Common myeloid progenitor, CD34-positive (primary cell): ENCODE measurements around the gene LIMS2.

ENCODE experiments used
- CTCF ChIA-PET: fragments of 350-600 bp; sonication (Branson Sonifier 250); formaldehyde crosslinking; loops from one replicate; lab custom pipeline; 2021; ENCODE audit warnings: antibody characterized with exemption; lab: Charles Lee
- POLR2A ChIA-PET: fragments of 350-600 bp; sonication (Branson Sonifier 250); formaldehyde crosslinking; loops from one replicate; lab custom pipeline; 2021; ENCODE audit warnings: antibody characterized with exemption; lab: Charles Lee
- DNase-seq, 3 donors: peaks; one replicate each; pipeline versions ENCODE4 v3.0.0 to v3.0.0-alpha.2; 2013
- H3K27ac ChIP-seq, 2 experiments: 1 replicate in 1 of 2; 2 replicates in 1 of 2; pipeline ENCODE4 v1.7.0; 2013; ENCODE audit warnings: inconsistent platforms in 2 of 2, low read length in 2 of 2, mild to moderate bottlenecking in 2 of 2, low read depth in 1 of 2, moderate library complexity in 1 of 2; ENCODE audit not compliant: severe bottlenecking in 2 of 2, insufficient read depth in 1 of 2, poor library complexity in 1 of 2
- H3K27me3 ChIP-seq, 5 experiments: replicated peaks in 2 of 5; 1 replicate in 3 of 5; 2 replicates in 2 of 5; pipeline versions ENCODE4 v1.6.1 to v1.7.0; 2013; ENCODE audit warnings: low read length in 4 of 5, mild to moderate bottlenecking in 2 of 5, moderate library complexity in 2 of 5, inconsistent platforms in 1 of 5; ENCODE audit not compliant: insufficient read depth in 5 of 5, control insufficient read depth in 4 of 5
- H3K36me3 ChIP-seq, 4 experiments: 1 replicate in 2 of 4; 2 replicates in 2 of 4; pipeline versions ENCODE4 v1.6.1 to v1.7.0; 2013; ENCODE audit warnings: low read length in 3 of 4, control low read depth in 1 of 4, mild to moderate bottlenecking in 1 of 4; ENCODE audit not compliant: control insufficient read depth in 4 of 4, insufficient read depth in 4 of 4
- H3K4me1 ChIP-seq, 4 experiments: 1 replicate in 3 of 4; 2 replicates in 1 of 4; pipeline versions ENCODE4 v1.6.1 to v1.7.1; 2013; ENCODE audit warnings: low read length in 3 of 4, mild to moderate bottlenecking in 3 of 4, control low read depth in 1 of 4, inconsistent platforms in 1 of 4, moderate library complexity in 1 of 4; ENCODE audit not compliant: control insufficient read depth in 4 of 4, insufficient read depth in 4 of 4; ENCODE audit errors: control extremely low read depth in 1 of 4
- H3K4me3 ChIP-seq, 7 experiments: 1 replicate in 4 of 7; 2 replicates in 3 of 7; pipeline versions ENCODE4 v1.5.1 to v1.7.0; 2013; ENCODE audit warnings: mild to moderate bottlenecking in 7 of 7, low read length in 6 of 7, moderate library complexity in 6 of 7, inconsistent platforms in 2 of 7, low read depth in 2 of 7, control low read depth in 1 of 7; ENCODE audit not compliant: insufficient read depth in 4 of 7, control insufficient read depth in 1 of 7; ENCODE audit errors: extremely low read depth in 1 of 7
- H3K9me3 ChIP-seq, 5 experiments: 1 replicate in 4 of 5; 2 replicates in 1 of 5; pipeline versions ENCODE4 v1.6.1 to v1.7.1; 2013; ENCODE audit warnings: low read length in 4 of 5, mild to moderate bottlenecking in 2 of 5, inconsistent platforms in 1 of 5, low read depth in 1 of 5, moderate library complexity in 1 of 5; ENCODE audit not compliant: control insufficient read depth in 4 of 5, insufficient read depth in 2 of 5; ENCODE audit errors: control extremely low read depth in 1 of 5
- WGBS: methylation state at CpG from one replicate; pipeline ENCODE4 v1.1.5; 2013; ENCODE audit not compliant: insufficient coverage; 5-methylcytosine and 5-hydroxymethylcytosine counted together

The LIMS2 gene

DNA sequence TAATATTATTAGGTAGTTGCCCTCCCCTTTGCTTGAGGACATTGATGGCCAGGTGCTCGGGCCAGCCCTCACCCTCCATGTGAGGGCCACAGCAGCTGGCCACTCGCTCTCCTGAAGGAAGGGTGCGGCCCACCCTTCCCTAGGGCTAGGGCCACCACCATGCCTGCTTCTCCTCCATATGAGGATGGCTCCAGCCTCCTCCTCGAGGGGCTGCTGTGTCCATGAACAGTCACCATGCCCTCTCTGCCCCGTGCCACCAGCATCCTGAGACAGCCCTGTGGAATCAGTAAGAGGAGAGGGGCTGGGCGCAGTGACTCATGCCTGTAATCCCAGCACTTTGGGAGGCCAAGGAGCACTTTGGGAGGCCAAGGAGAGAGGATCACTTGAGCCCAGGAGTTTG is 27.0 kb downstream of the LIMS2 start:
- CTCF ChIA-PET = interaction anchor here (1.0 to 9.0 kb wide), 5 partner anchors 8 to 58 kb away, joined by 3 to 89 read pairs (median 6); no protein-coding TSS in a partner anchor

DNA sequence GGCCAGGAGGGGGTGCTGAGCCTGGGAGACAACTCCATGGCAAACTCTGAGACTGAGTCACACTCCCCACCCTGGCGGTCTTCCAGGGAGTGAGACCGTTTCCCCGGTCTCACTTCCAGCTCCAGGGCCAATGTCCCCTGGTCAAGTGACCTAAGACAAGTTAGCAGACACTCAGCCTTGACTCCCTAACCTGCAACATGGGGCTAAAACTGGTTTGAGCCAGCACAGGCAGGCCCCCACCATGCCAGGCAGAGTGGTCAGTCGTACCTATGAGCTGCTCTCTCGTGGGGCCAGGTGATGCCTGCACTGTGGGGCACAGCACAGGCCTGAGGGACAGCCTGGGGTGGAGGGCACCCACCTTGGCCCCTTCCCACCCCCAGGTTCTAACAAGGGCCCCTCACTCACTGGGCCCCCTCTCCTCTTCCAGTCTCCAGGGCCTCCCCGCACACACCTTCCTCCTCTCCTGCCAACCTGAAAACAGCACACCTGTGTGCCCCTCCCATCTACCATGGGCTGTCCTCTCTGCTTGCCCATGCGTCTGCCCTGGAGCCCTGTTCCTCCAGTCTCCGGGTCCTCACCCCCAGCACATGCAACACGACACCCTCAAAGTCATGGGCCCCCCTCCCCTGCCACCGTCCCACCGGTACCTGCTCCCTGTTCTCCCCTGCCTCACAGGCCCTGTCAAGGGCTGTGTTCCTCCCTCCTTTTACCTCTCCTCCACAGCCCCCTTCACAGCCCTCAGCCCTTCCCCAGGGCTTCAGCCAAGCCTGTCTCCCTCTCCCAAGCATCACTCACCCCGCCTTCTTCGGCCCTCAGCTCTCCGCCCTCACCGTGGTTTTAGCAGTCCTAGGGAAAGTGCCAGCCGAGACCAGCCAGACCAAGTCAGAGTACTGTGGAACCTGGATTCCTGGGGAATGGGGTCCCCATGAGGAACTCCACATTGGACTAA is 27.8 kb downstream of the LIMS2 start:
- ChIA-PET CTCF (interaction anchor here (1.0 to 9.0 kb wide), 3 partner anchors 7 to 57 kb away, joined by 3 to 89 read pairs (median 6); no protein-coding TSS in a partner anchor), POLR2A (no interaction called here)
- no peak overlapping the region for H3K27ac ChIP-seq
- WGBS = 95% methylated on average over 15 of the region's 16 CpGs
- H3K9me3 ChIP-seq = no peaks in the 10 kb centered on the region
- peaks cover 0 to 36% (median 24%) of the 10 kb centered on the region in 4 experiments for H3K4me1 ChIP-seq
- H3K36me3 ChIP-seq = no peaks in the 10 kb centered on the region
- DNase-seq = no peak
- H3K27me3 ChIP-seq = no peaks in the 10 kb centered on the region
- H3K4me3 ChIP-seq = no peak overlapping the region

More for the DNA sequence above, 27.0 kb downstream of the LIMS2 start:
- no peaks in the 10 kb centered on the region for H3K27me3 ChIP-seq
- peaks cover 0 to 41% (median 27%) of the 10 kb centered on the region in 4 experiments for H3K4me1 ChIP-seq
- H3K9me3 ChIP-seq = no peaks in the 10 kb centered on the region
- DNase-seq = no peak
- no peak overlapping the region for H3K27ac ChIP-seq
- WGBS = 100% methylated on average over 5 of the region's 6 CpGs
- H3K4me3 ChIP-seq = no peak overlapping the region
- POLR2A ChIA-PET = no interaction called here
- H3K36me3 ChIP-seq = no peaks in the 10 kb centered on the region

- no peaks in the 10 kb centered on the region for H3K36me3 ChIP-seq
- POLR2A ChIA-PET = no interaction called here
- WGBS = 82% methylated on average over 23 of the region's 24 CpGs
- H3K4me1 ChIP-seq = peaks cover 0 to 36% (median 25%) of the 10 kb centered on the region in 4 experiments
- H3K27ac ChIP-seq = no peak overlapping the region
- H3K27me3 ChIP-seq = no peaks in the 10 kb centered on the region
- no peaks in the 10 kb centered on the region for H3K9me3 ChIP-seq
- H3K4me3 ChIP-seq = no peak overlapping the region
- CTCF ChIA-PET = interaction anchor here (9.0 kb wide), 1 partner anchor 56 kb away, joined by 89 read pairs; no protein-coding TSS in a partner anchor
- peak; percentile 14 to 67 (median 44) for DNase-seq
Measured at GRCh38 chr2:127646487-127647241, 28.7 kb downstream of the LIMS2 start.

- H3K9me3 ChIP-seq = no peaks in the 10 kb centered on the region
- peaks cover 0 to 42% (median 34%) of the 10 kb centered on the region in 4 experiments for H3K4me1 ChIP-seq
- 97% methylated on average over 30 of the region's 37 CpGs for WGBS
- no peak within 1 kb of the TSS for H3K27ac ChIP-seq
- ChIA-PET POLR2A (no interaction called here), CTCF (interaction anchor here (1.0 to 1.2 kb wide), 3 partner anchors 14 to 55 kb away, joined by 3 to 4 read pairs (median 3); no protein-coding TSS in a partner anchor)
- no peaks in the 10 kb centered on the region for H3K36me3 ChIP-seq
- no peak for DNase-seq
- H3K4me3 ChIP-seq = no peak within 1 kb of the TSS
- no peaks in the 10 kb centered on the region for H3K27me3 ChIP-seq
Measured at GRCh38 chr2:127645395-127646291, 29.7 kb downstream of the LIMS2 start, which contains the start of gene GPR17. Gene GPR17 (plus strand): TSS chr2:127646153. CDS start chr2:127650736, 4,583 bp downstream.

- Histone ChIP-seq H3K4me3 (no peak overlapping the region), H3K4me1 (peaks cover 0 to 43% (median 39%) of the 10 kb centered on the region in 4 experiments), H3K27ac (no peak overlapping the region), H3K9me3 (no peaks in the 10 kb centered on the region), H3K27me3 (no peaks in the 10 kb centered on the region), H3K36me3 (no peaks in the 10 kb centered on the region)
- ChIA-PET CTCF (interaction anchor here (0.5 to 1.2 kb wide), 4 partner anchors 9 to 54 kb away, joined by 3 to 4 read pairs (median 3); no protein-coding TSS in a partner anchor), POLR2A (no interaction called here)
- no CpG with 5 or more reads among the region's 1 CpG for WGBS
- DNase-seq = no peak
Measured at GRCh38 chr2:127645026-127645394, 30.3 kb downstream of the LIMS2 start.
